UCSD-AML1 (cell line): ENCODE data around the gene SEPSECS.

Source experiments
- DNase-seq: peaks from one replicate; lab custom pipeline; 2025; ENCODE audit not compliant: unreplicated experiment; lab: John Stamatoyannopoulos, UW

SEPSECS gene

GRCh38 chr4:25157081-25157480 is 3.2 kb downstream of the SEPSECS start:
- no peak for DNase-seq

DNA sequence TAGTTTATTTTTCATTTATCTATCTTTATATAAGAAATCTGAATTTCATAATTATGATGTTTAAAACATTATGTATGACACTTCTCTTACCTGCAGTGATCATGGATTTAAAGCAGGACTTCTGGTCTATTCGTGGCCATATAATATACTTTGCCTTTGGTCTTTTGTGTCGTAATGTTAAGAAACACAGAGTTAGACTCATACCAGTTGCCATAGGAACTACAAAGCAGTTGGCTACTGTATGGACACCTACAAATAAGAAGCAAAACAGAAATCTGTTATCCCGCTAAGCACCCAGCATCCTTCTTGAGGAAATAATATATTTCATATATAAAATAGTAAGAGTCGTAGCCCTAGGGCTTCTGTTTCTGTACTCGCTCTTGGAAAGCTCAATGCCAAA is 4.3 kb downstream of the SEPSECS start:
- no peak for DNase-seq

- no peak for DNase-seq
Observed at GRCh38 chr4:25154594-25155265, 5.5 kb downstream of the SEPSECS start.

GRCh38 chr4:25146076-25146475 is 14.2 kb downstream of the SEPSECS start:
- no peak for DNase-seq

DNA sequence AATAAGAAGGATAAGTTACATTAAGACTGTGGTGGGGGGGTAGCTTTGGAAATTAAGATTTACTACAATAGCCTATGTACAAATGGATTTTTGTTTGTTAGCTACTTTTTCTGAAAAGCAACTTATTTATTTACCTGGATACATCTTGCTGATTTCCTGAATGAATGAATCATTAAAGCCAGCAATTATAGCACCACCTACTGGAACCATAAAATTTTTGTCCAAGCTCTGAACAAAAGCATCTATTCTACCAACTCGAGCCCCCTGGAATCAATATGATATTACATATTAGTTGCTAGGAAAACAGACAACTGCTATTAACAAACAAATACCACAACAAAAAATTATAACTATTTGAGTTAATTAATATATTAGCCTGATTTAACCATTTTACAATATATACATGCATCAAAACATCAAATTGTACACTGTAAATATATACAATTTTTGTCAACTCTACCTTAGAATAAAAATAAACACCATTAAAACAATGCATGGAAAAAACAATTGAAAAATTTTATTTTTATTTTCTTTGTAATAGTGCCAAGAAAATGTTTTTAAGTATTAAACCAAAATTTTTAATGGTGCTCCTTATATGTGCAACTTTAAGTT is 15.3 kb downstream of the SEPSECS start:
- DNase-seq, result no peak

DNA sequence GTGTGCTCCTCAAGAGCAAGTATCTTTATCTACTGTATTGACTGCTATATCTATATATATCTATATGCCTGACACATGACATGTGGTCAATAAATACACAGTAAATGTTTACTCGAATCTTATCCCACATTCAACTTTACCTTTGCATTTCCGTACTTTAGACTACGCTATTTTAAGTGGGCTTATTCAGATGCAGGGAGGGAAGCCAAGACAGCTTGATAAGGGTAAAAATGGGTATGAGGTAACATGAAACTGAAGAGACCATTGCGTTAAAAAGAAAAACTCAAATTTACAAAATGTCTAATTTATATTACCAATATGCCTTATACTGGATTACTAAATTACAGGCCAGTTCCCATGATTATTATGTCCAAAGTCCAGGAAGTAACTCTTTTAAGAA is 17.8 kb downstream of the SEPSECS start:
- DNase-seq, result no peak

DNA sequence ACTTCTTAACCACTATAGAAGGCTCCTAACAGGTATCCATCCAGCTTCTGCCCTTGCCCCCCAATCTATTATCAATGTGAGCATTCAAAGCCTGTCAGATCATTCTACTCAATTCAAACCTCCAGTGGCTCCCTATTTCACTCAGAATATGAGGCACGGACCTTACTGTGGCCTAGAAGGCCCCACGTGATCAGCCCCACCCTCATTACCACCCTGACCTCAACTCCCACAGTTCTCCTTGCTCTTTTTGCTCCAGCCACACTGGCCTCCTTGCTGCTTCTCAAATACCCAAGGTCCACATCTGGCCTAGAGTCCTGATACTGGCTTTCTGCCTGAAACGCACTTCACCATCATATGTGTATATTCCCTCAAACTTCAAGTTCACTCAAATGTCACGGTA is 18.7 kb downstream of the SEPSECS start:
- no peak for DNase-seq

- no peak for DNase-seq
Observed at GRCh38 chr4:25133132-25133531, 27.1 kb downstream of the SEPSECS start.

DNA sequence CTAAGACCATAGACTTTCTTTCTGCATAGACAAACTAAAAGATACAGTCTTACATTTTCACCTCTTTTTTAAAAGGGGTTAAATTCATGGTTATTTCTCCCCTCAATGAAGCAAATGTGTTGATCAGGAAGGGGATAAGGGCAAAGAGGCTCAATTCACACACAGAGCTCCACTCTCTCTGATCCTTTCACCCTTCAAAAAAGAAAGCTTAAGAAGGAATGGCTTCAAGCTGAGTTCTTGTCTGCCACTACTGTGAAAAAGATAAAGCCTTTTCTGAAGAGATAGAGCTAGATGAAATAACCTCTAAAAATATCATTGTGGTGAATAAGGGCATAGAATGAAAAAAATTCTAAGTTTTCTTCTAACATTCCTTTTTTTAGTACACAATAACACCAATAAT is 28.3 kb downstream of the SEPSECS start:
- no peak for DNase-seq

GRCh38 chr4:25131381-25131780 is 28.9 kb downstream of the SEPSECS start:
- DNase-seq, result no peak

DNA sequence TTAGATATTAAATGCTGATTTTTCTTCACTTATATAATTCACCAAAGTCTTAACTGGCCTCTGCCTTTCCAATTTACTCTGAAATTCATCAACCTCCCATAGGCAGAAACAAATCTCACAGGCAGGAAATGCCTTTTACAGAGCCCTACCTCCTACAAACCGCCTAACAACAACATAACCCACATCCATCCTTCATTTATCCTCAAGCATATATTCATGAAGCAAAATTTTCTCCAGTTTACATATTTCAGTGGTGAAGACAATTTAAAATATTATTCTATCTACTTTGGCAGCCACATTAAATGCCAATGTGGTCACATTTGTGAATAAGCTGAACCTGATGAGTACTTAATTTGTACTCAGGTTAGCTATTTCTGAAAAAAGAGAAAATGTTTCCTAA is 30.3 kb downstream of the SEPSECS start:
- DNase-seq, result no peak

- no peak for DNase-seq
Observed at GRCh38 chr4:25128671-25129070, 31.6 kb downstream of the SEPSECS start.

DNA sequence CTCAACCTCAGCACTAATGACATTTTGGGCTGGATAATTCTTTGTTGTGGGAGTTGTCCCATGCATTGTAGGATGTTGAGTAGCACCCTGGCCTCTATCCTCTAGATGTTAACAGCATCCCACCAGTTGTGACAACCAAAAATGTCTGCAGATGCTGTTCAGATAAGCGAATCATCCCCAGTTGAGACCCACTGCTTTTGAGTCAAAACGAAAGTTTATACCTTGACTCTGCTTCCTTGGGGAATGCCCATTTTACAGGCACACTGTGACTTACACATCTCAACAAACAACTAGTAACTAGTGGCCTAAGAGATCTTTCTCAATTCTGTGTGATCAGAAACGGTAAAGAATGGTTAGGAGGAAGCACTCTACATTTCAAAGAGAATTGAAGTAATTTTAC is 37.0 kb downstream of the SEPSECS start:
- no peak for DNase-seq

- no peak for DNase-seq
Observed at GRCh38 chr4:25120146-25120940, 39.9 kb downstream of the SEPSECS start.

- no peak for DNase-seq
Observed at GRCh38 chr4:25117716-25118472, 42.4 kb downstream of the SEPSECS start.

- no peak for DNase-seq
Observed at GRCh38 chr4:25117274-25117673, 43.0 kb downstream of the SEPSECS start.

- no peak for DNase-seq
Observed at GRCh38 chr4:25113915-25114904, 46.0 kb downstream of the SEPSECS start.

DNA sequence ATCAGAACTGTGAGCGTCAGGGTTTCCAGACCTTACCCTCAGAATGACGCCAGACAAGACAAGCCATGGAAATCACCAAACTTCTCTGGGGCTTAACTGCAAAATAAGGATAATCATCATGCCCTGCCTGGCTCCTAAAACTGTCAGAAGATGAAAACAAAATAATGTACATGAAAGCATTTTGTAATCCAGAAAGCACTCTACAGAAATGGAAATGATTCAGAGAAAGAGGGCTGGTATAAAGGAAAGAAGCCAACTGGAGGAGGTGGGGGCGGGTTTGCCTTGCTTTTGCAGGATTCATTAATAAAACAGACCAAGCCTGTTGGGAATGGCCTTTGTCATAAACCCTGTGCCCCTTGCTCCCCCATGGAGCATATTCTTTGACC is 47.3 kb downstream of the SEPSECS start:
- no peak for DNase-seq

DNA sequence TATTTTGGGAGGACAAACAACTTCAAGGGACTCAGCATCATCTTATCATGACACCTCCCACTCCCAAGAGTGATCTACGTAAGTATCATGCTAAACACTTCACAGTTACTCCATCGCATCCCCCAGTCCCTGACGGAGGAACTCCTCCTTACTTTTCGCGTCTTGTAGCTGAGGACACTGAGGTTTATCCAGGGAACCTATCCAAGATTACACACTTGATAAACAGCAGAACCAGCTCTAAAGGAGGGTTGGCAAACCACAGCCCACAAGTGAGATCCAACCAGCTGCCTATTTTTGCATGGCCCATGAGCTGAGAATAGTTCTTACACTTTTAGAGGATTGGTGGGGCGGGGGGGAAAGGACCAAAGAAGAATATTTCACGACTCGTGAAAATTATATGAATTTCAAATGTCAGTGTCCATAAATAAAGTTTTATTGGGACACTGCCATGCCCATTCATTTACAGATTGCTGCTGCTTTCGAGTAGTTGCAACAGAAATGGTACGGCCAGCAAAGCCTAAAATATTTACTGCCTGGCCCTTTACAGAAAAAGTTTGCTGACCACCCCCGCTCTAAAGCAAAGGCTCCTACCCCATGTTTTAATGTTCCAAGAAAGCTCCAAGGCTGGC is 47.8 kb downstream of the SEPSECS start:
- DNase-seq, result no peak

DNA sequence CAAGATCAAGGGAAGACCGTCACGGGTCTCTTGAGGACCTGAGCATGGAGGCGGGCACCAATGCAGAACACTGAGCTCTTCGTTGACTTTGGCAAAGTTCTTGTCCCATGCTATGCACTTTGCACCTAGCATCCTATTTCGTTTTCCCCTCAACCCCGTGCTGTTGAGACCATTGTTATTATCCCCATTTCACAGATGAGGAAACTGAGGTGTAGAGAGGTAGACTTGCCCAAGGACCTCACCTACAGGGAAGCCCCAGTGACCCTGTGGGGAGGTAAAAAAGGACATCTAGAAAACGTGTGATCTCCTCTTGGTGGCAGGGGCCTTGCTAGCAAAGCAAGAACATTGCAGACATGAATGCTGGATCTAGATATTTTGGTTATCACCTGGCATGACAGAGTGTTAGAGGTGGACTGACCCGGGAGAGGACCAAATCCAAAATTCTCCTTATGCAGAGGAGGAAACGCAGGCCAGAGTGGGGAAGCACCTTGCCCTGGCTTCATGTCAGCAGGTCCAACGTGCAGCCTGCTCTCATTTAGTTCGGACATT is 48.5 kb downstream of the SEPSECS start:
- DNase-seq, result no peak
